Measurements from ENCODE around the gene CCDC57. TPM values are rescaled to one million over a fixed set of nuclear protein-coding genes. Genes with fewer than 3 reads are reported as not detected.

CCDC57 gene
- total RNA-seq, 2 experiments from 2014 or later = 129 to 135 TPM

DNA sequence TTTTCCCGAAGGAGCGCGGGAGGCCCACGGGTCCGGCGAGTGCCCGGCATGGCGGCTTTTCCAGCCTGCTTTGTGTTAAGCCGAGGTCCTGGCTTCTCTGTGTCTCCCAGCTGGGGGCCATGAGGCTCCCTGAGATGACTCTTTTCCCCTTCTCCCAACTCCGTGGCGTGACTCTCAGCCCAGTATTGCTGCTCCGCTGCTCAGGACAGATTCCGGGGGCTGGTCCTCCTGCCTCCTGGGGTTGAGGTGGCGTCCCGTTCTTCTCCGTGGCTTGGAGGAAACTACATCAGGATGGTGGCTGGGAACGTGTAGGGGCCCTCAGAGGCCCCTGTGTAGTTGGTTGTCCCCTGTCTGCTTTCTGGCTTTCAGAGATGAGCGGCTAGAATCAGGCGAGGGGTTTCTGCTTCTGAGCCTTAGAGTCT is 160.0 kb downstream of the CCDC57 start:
- H3K27ac Mint-ChIP-seq = peak overlapping the region; percentile 39
- Histone ChIP-seq H3K9me3 (ENCODE audit: control insufficient read depth in 1 of 2, insufficient read depth in 1 of 2, low read length in 2 of 2) (no peaks in the 10 kb centered on the region), H3K36me3 (ENCODE audit: insufficient read depth, low read length) (peaks cover 38% of the 10 kb centered on the region), H3K4me3 (ENCODE audit: low read length) (peak overlapping the region; percentile 75), H3K27me3 (ENCODE audit: control insufficient read depth in 1 of 2, insufficient read depth in 2 of 2, low read length in 2 of 2) (no peaks in the 10 kb centered on the region), H3K27ac (ENCODE audit: low read depth in 1 of 2, low read length in 2 of 2) (no peak overlapping the region), H3K4me1 (ENCODE audit: insufficient read depth, low read length) (peaks cover 41% of the 10 kb centered on the region)
- ChIA-PET CTCF (interaction anchor here (1.0 to 1.1 kb wide), 2 partner anchors 15 to 22 kb away, joined by 3 to 5 read pairs; partner anchors contain the start of gene DCXR), POLR2A (interaction anchor here (1.0 to 4.1 kb wide), 4 partner anchors 12 to 74 kb away, joined by 3 to 16 read pairs (median 6); partner anchors contain the start of genes DCXR and DUS1L)
- H3K4me3 Mint-ChIP-seq = peak overlapping the region; percentile 80
- H3K27me3 Mint-ChIP-seq = no peaks in the 10 kb centered on the region
- no peak for DNase-seq
- TF ChIP-seq, protein P1, sequence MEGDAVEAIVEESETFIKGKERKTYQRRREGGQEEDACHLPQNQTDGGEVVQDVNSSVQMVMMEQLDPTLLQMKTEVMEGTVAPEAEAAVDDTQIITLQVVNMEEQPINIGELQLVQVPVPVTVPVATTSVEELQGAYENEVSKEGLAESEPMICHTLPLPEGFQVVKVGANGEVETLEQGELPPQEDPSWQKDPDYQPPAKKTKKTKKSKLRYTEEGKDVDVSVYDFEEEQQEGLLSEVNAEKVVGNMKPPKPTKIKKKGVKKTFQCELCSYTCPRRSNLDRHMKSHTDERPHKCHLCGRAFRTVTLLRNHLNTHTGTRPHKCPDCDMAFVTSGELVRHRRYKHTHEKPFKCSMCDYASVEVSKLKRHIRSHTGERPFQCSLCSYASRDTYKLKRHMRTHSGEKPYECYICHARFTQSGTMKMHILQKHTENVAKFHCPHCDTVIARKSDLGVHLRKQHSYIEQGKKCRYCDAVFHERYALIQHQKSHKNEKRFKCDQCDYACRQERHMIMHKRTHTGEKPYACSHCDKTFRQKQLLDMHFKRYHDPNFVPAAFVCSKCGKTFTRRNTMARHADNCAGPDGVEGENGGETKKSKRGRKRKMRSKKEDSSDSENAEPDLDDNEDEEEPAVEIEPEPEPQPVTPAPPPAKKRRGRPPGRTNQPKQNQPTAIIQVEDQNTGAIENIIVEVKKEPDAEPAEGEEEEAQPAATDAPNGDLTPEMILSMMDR (IDR thresholded peaks at IDR 0.05) = no peak
- ATAC-seq (ENCODE audit: poor library complexity) = no peak
- intact Hi-C loops (cut with DNase I, micrococcal nuclease) = loop anchor here in 1 of 2 experiments (5.0 kb wide), 1 partner anchor 45 kb away; the partner anchor contains the start of gene FASN
- no peaks in the 10 kb centered on the region for H3K9me3 Mint-ChIP-seq
- peaks cover 10% of the 10 kb centered on the region for H3K4me1 Mint-ChIP-seq (ENCODE audit: low read depth)
- H3K36me3 Mint-ChIP-seq (ENCODE audit: low read depth) = peaks cover 13% of the 10 kb centered on the region

GRCh38 chr17:82051776-82052637 is 160.6 kb downstream of the CCDC57 start, which contains the start of the genes GPS1 and RFNG:
GPS1 (plus strand) TSS chr17:82051898; CDS start chr17:82051932, 34 bp downstream.
RFNG (minus strand) TSS chr17:82051811; CDS start chr17:82051766, 45 bp downstream.
- CTCF ChIA-PET = interaction anchor here (1.0 to 1.1 kb wide), 2 partner anchors 14 to 22 kb away, joined by 3 to 5 read pairs; partner anchors contain the start of gene DCXR
- no peaks in the 10 kb centered on the region for H3K9me3 Mint-ChIP-seq

More at GRCh38 chr17:82051776-82052637, 160.6 kb downstream of the CCDC57 start, which contains the start of the genes GPS1 and RFNG:
- peaks cover 37% of the 10 kb centered on the region for H3K36me3 ChIP-seq (ENCODE audit: insufficient read depth, low read length)
- Mint-ChIP-seq H3K27ac (peak within 1 kb of the TSS; percentile 71), H3K36me3 (ENCODE audit: low read depth) (peaks cover 18% of the 10 kb centered on the region), H3K4me1 (ENCODE audit: low read depth) (peaks cover 14% of the 10 kb centered on the region), H3K4me3 (peak within 1 kb of the TSS; percentile 86), H3K27me3 (no peaks in the 10 kb centered on the region)
- DNase-seq = peak; percentile 68 to 90 (median 80)
- no peaks in the 10 kb centered on the region for H3K9me3 ChIP-seq (ENCODE audit: control insufficient read depth in 1 of 2, insufficient read depth in 1 of 2, low read length in 2 of 2)
- no peak within 1 kb of the TSS for H3K27ac ChIP-seq (ENCODE audit: low read depth in 1 of 2, low read length in 2 of 2)
- POLR2A ChIA-PET = interaction anchor here (1.0 to 4.1 kb wide), 4 partner anchors 12 to 75 kb away, joined by 3 to 16 read pairs (median 6); partner anchors contain the start of genes DCXR and DUS1L
- H3K4me1 ChIP-seq (ENCODE audit: insufficient read depth, low read length) = peaks cover 41% of the 10 kb centered on the region
- intact Hi-C loops (cut with DNase I, micrococcal nuclease) = loop anchor here (1.0 to 5.0 kb wide), 4 partner anchors 13 to 161 kb away; partner anchors contain the start of genes DUS1L (in 2 of the 2), ALYREF (in 1 of the 2), ANAPC11 (in 1 of the 2) and FASN (in 1 of the 2)
- H3K27me3 ChIP-seq (ENCODE audit: control insufficient read depth in 1 of 2, insufficient read depth in 2 of 2, low read length in 2 of 2) = no peaks in the 10 kb centered on the region
- TF ChIP-seq, protein P1 (IDR thresholded peaks at IDR 0.05) = no peak
- peak; percentile 92 for ATAC-seq (ENCODE audit: poor library complexity)
- peak within 1 kb of the TSS; percentile 75 for H3K4me3 ChIP-seq (ENCODE audit: low read length)

Small RNAs within 50 kb of the gene (microRNA-seq; reads per million reads assigned to microRNA genes)
- gene MIR6787 (ENCODE audit: borderline microRNAs expressed, borderline replicate concordance) = not detected

Other genes with a start within 250 kb of the CCDC57 start
- 10 to 100 TPM; 19.1 to 22.7 TPM for gene ASPSCR1, start 235.2 kb downstream of the CCDC57 start, total RNA-seq
- 10 to 100 TPM; 14.9 to 19.6 TPM for gene CENPX, start 190.0 kb downstream of the CCDC57 start, total RNA-seq
- gene LRRC45, start 189.5 kb downstream of the CCDC57 start, total RNA-seq = 10 to 100 TPM; 17.7 to 17.9 TPM
- gene RAC3, start 181.2 kb downstream of the CCDC57 start, total RNA-seq = 1 to 10 TPM; 3.3 to 5.3 TPM
- 100 to 1,000 TPM; 103 to 119 TPM for gene DCXR, start 175.1 kb downstream of the CCDC57 start, total RNA-seq
- gene RFNG, start 161.0 kb downstream of the CCDC57 start, total RNA-seq = 10 to 100 TPM; 28.1 to 31.2 TPM
- 10 to 100 TPM; 64.6 to 69.3 TPM for gene GPS1, start 160.9 kb downstream of the CCDC57 start, total RNA-seq
- gene DUS1L, start 147.0 kb downstream of the CCDC57 start, total RNA-seq = 100 to 1,000 TPM; 160 to 163 TPM
- 100 to 1,000 TPM; 168 to 174 TPM for gene FASN, start 114.6 kb downstream of the CCDC57 start, total RNA-seq
- 10 to 100 TPM; 93.4 to 99.0 TPM for gene SLC16A3, start 16.2 kb upstream of the CCDC57 start, total RNA-seq
- gene CSNK1D, start 60.9 kb upstream of the CCDC57 start, total RNA-seq = 100 to 1,000 TPM; 277 to 286 TPM
- gene CD7, start 104.8 kb upstream of the CCDC57 start, total RNA-seq = 100 to 1,000 TPM; 225 to 234 TPM
- 1 to 10 TPM; 2.1 to 3.1 TPM for gene SECTM1, start 120.9 kb upstream of the CCDC57 start, total RNA-seq
- not detected for gene TEX19, start 146.4 kb upstream of the CCDC57 start, total RNA-seq
- not detected for gene UTS2R, start 158.9 kb upstream of the CCDC57 start, total RNA-seq
- 10 to 100 TPM; 27.8 to 31.2 TPM for gene HEXD, start 205.5 kb upstream of the CCDC57 start, total RNA-seq
- 10 to 100 TPM; 12.9 to 13.7 TPM for gene OGFOD3, start 205.7 kb upstream of the CCDC57 start, total RNA-seq
- gene CYBC1, start 237.9 kb upstream of the CCDC57 start, total RNA-seq = 10 to 100 TPM; 60.2 to 62.4 TPM
- gene NARF, start 245.9 kb upstream of the CCDC57 start, total RNA-seq = 10 to 100 TPM; 57.1 to 62.0 TPM

Measured in CD4-positive, alpha-beta T cell (primary cell).